Measurements from ENCODE around the gene RBBP8.

- TF ChIP-seq EZH2 (IDR thresholded peaks at IDR 0.05; ENCODE audit: insufficient read depth, poor library complexity, severe bottlenecking) (no peak), EZH2phosphoT487 (IDR thresholded peaks at IDR 0.05; ENCODE audit: insufficient read depth, low read depth) (no peak)
These were observed 104.5 kb downstream of the RBBP8 start for GRCh38 chr18:23037646-23038045.

Data from GM23248 (cell line).